Sciatic nerve (tissue), 2 donors: Measurements from ENCODE around the gene RASGRP1. TPM values are rescaled to one million over a fixed set of nuclear protein-coding genes. Genes with fewer than 3 reads are reported as not detected.

ENCODE experiments used
- ATAC-seq: fragments of 200-7000 bp; cut with Tn5 transposase; one replicate; pipeline ENCODE4 v1.9.1; 2020; ENCODE audit warnings: mild to moderate bottlenecking, moderate library complexity
- DNase-seq: peaks from one replicate; pipeline ENCODE4 v3.0.0-alpha.2; 2020; ENCODE audit warnings: low spot score
- intact Hi-C: fragments of 100-400 bp; cut with DNase I; formaldehyde crosslinking; loops from one replicate; pipeline ENCODE4 v1.14.2; 2022
- total RNA-seq: library from RNA; stranded (reverse); fragmentation: NEBNext Ultra II Directional; extraction: Animal tissue kit (Norgen Biotek cat#: 25700); gene quantifications from one replicate; pipeline ENCODE4 v1.2.1, GENCODE V29; 2021
- donor health status: DM: no; HTN: no; CAD: no.
- donor health status: DM: no; HTN: no; CAD: no.

The RASGRP1 gene
- total RNA-seq, 1 donor from 2014 or later, result 1.2 TPM

- ATAC-seq, result no peak
- no peak for DNase-seq
- intact Hi-C loops, result no loop called here
Measured at GRCh38 chr15:38517312-38517975, 47.2 kb downstream of the RASGRP1 start.

- DNase-seq (no peak), ATAC-seq (no peak)
- intact Hi-C loops, result no loop called here
Measured at GRCh38 chr15:38516626-38517025, 48.0 kb downstream of the RASGRP1 start.

- ATAC-seq, result no peak
- no peak for DNase-seq
- intact Hi-C loops, result no loop called here
Measured at GRCh38 chr15:38514601-38515000, 50.0 kb downstream of the RASGRP1 start.

- no peak for ATAC-seq
- no peak for DNase-seq
- intact Hi-C loops, result no loop called here
Measured at GRCh38 chr15:38512901-38513300, 51.7 kb downstream of the RASGRP1 start.

GRCh38 chr15:38509152-38509551, 55.5 kb downstream of the RASGRP1 start:
- DNase-seq, result no peak
- intact Hi-C loops, result no loop called here
- ATAC-seq, result no peak

GRCh38 chr15:38508647-38509046, 56.0 kb downstream of the RASGRP1 start:
- DNase-seq (no peak), ATAC-seq (no peak)
- intact Hi-C loops, result no loop called here

GRCh38 chr15:38507570-38507969, 57.0 kb downstream of the RASGRP1 start:
- DNase-seq, result no peak
- ATAC-seq, result no peak
- intact Hi-C loops, result no loop called here

GRCh38 chr15:38506997-38507396, 57.6 kb downstream of the RASGRP1 start:
- intact Hi-C loops, result no loop called here

GRCh38 chr15:38504680-38505467, 59.7 kb downstream of the RASGRP1 start:
- DNase-seq (no peak), ATAC-seq (no peak)
- intact Hi-C loops, result no loop called here

More at GRCh38 chr15:38506997-38507396, 57.6 kb downstream of the RASGRP1 start:
- ATAC-seq (no peak), DNase-seq (no peak)

- ATAC-seq, result no peak
- DNase-seq, result no peak
- intact Hi-C loops, result no loop called here
Measured at GRCh38 chr15:38503496-38503895, 61.1 kb downstream of the RASGRP1 start.

- no peak for ATAC-seq
Measured at GRCh38 chr15:38499651-38500050, 65.0 kb downstream of the RASGRP1 start.

GRCh38 chr15:38496151-38496550, 68.5 kb downstream of the RASGRP1 start:
- intact Hi-C loops, result no loop called here

More at GRCh38 chr15:38499651-38500050, 65.0 kb downstream of the RASGRP1 start:
- DNase-seq, result no peak
- intact Hi-C loops, result no loop called here

GRCh38 chr15:38490242-38490922, 74.2 kb downstream of the RASGRP1 start:
- no peak for ATAC-seq
- intact Hi-C loops, result no loop called here
- no peak for DNase-seq

More at GRCh38 chr15:38496151-38496550, 68.5 kb downstream of the RASGRP1 start:
- no peak for ATAC-seq
- DNase-seq, result no peak

GRCh38 chr15:38487378-38487777, 77.2 kb downstream of the RASGRP1 start:
- no peak for ATAC-seq
- no peak for DNase-seq
- intact Hi-C loops, result no loop called here

- ATAC-seq, result no peak
- no peak for DNase-seq
- intact Hi-C loops, result no loop called here
Measured at GRCh38 chr15:38486936-38487335, 77.7 kb downstream of the RASGRP1 start.

- DNase-seq (no peak), ATAC-seq (no peak)
- intact Hi-C loops, result no loop called here
Measured at GRCh38 chr15:38482572-38482971, 82.0 kb downstream of the RASGRP1 start.

GRCh38 chr15:38481761-38482160, 82.9 kb downstream of the RASGRP1 start:
- intact Hi-C loops, result no loop called here
- ATAC-seq, result no peak

GRCh38 chr15:38481113-38481512, 83.5 kb downstream of the RASGRP1 start:
- intact Hi-C loops, result no loop called here
- DNase-seq (no peak), ATAC-seq (no peak)

More at GRCh38 chr15:38481761-38482160, 82.9 kb downstream of the RASGRP1 start:
- no peak for DNase-seq

- intact Hi-C loops, result no loop called here
- DNase-seq (no peak), ATAC-seq (no peak)
Measured at GRCh38 chr15:38479756-38480155, 84.9 kb downstream of the RASGRP1 start.

- intact Hi-C loops, result no loop called here
- ATAC-seq, result no peak
- no peak for DNase-seq
Measured at GRCh38 chr15:38479266-38479665, 85.3 kb downstream of the RASGRP1 start.
